Mesendoderm (in vitro differentiated cells): ENCODE results near the gene COL4A5.

Experiments used
- DNase-seq: peaks from one replicate; pipeline ENCODE4 v3.0.0; 2013
- H2AK5ac ChIP-seq: 2 replicates; pipeline ENCODE4 v1.6.1; 2013; ENCODE audit warnings: low read length, inconsistent platforms
- H2BK120ac ChIP-seq: 2 replicates; pipeline ENCODE4 v1.6.1; 2013; ENCODE audit warnings: low read depth, mild to moderate bottlenecking, low read length, moderate library complexity, mixed read lengths
- H2BK15ac ChIP-seq: replicated peaks from 2 replicates; pipeline ENCODE4 v1.6.1; 2013; ENCODE audit warnings: low read depth, mild to moderate bottlenecking, moderate library complexity
- H2BK5ac ChIP-seq: 2 replicates; pipeline ENCODE4 v1.6.1; 2013; ENCODE audit warnings: low read length, inconsistent platforms
- H3K18ac ChIP-seq: 2 replicates; pipeline ENCODE4 v1.6.1; 2013; ENCODE audit warnings: mild to moderate bottlenecking, low read length, mixed read lengths
- H3K23ac ChIP-seq: one replicate; pipeline ENCODE4 v1.6.1; 2013; ENCODE audit warnings: low read length
- H3K27ac ChIP-seq: 2 replicates; pipeline ENCODE4 v1.5.1; 2013; ENCODE audit warnings: low read depth, mild to moderate bottlenecking, inconsistent platforms, low read length, moderate library complexity
- H3K27me3 ChIP-seq: 2 replicates; pipeline ENCODE4 v1.6.1; 2013; ENCODE audit warnings: low read length, control low read depth, mild to moderate bottlenecking, inconsistent platforms; ENCODE audit not compliant: insufficient read depth, poor library complexity
- H3K36me3 ChIP-seq: 2 replicates; pipeline ENCODE4 v1.6.1; 2013; ENCODE audit warnings: low read length, inconsistent platforms; ENCODE audit not compliant: control insufficient read depth, insufficient read depth
- H3K4ac ChIP-seq: one replicate; pipeline ENCODE4 v1.6.1; 2013; ENCODE audit warnings: low read depth, mild to moderate bottlenecking, low read length, moderate library complexity
- H3K4me1 ChIP-seq: 2 replicates; pipeline ENCODE4 v1.6.1; 2013; ENCODE audit warnings: low read depth, low read length, inconsistent platforms; ENCODE audit not compliant: control insufficient read depth
- H3K4me2 ChIP-seq: 2 replicates; pipeline ENCODE4 v1.6.1; 2013; ENCODE audit warnings: low read length
- H3K4me3 ChIP-seq: 2 replicates; pipeline ENCODE4 v1.5.1; 2013; ENCODE audit warnings: mild to moderate bottlenecking, low read length
- H3K56ac ChIP-seq: one replicate; pipeline ENCODE4 v1.6.1; 2013; ENCODE audit warnings: low read length
- H3K79me1 ChIP-seq: 2 replicates; pipeline ENCODE4 v1.6.1; 2013; ENCODE audit warnings: low read length, inconsistent platforms
- H3K79me2 ChIP-seq: 2 replicates; pipeline ENCODE4 v1.6.1; 2013; ENCODE audit warnings: mild to moderate bottlenecking, low read length; ENCODE audit not compliant: control insufficient read depth, insufficient read depth
- H3K9ac ChIP-seq: 2 replicates; pipeline ENCODE4 v1.6.1; 2013; ENCODE audit warnings: low read length, inconsistent platforms
- H4K5ac ChIP-seq: one replicate; pipeline ENCODE4 v1.6.1; 2013; ENCODE audit warnings: low read length
- H4K8ac ChIP-seq: one replicate; pipeline ENCODE4 v1.6.1; 2013; ENCODE audit warnings: low read depth, mild to moderate bottlenecking, control low read depth, low read length, moderate library complexity
- WGBS: extraction: QIAGEN DNeasy Blood & Tissue Kit; methylation state at CpG from one replicate; pipeline ENCODE4 v1.1.7; 2013; ENCODE audit warnings: low lambda C conversion rate, missing lambda C conversion rate; ENCODE audit not compliant: insufficient coverage; ENCODE audit errors: extremely low coverage; 5-methylcytosine and 5-hydroxymethylcytosine counted together

The COL4A5 gene

DNA sequence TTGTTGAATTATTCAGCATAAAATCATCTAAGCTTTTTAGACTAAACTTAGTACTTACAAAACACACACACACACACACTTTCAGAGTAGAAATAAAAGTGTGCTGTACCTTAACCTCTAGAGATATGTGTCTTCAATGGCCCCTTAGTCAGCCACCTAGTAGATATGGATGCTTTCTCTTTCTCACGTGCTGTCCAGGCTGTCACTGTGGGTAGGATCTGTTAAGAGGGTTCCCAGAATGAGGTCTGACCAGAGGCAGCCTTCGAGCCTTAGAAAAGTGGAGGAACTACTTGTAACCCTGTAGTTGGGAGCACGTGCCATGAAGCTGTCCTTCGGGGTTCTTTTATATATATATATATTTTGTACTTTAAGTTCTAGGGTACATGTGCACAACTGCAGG lies 117.9 kb downstream of the COL4A5 start:
- Histone ChIP-seq H2BK15ac (no peak overlapping the region), H4K8ac (no peak overlapping the region), H3K27ac (no peak overlapping the region), H3K4ac (no peak overlapping the region), H3K79me2 (no peaks in the 10 kb centered on the region), H3K18ac (no peak overlapping the region), H2BK120ac (no peak overlapping the region), H3K4me2 (no peak overlapping the region), H4K5ac (no peak overlapping the region), H3K36me3 (no peaks in the 10 kb centered on the region), H3K4me3 (no peak overlapping the region), H3K27me3 (no peaks in the 10 kb centered on the region), H3K4me1 (no peaks in the 10 kb centered on the region), H2BK5ac (no peak overlapping the region), H3K56ac (no peak overlapping the region), H3K79me1 (no peaks in the 10 kb centered on the region), H3K23ac (no peak overlapping the region), H2AK5ac (no peak overlapping the region), H3K9ac (no peak overlapping the region)
- DNase-seq = peak; percentile 7
- no CpG with 5 or more reads among the region's 4 CpGs for WGBS

- H3K9ac ChIP-seq = no peak overlapping the region
- H3K27me3 ChIP-seq = no peaks in the 10 kb centered on the region
- no peak overlapping the region for H3K4ac ChIP-seq
- H3K4me2 ChIP-seq = no peak overlapping the region
- no peak overlapping the region for H2BK120ac ChIP-seq
- H3K79me1 ChIP-seq = no peaks in the 10 kb centered on the region
- no peaks in the 10 kb centered on the region for H3K4me1 ChIP-seq
- H3K23ac ChIP-seq = no peak overlapping the region
- H3K79me2 ChIP-seq = no peaks in the 10 kb centered on the region
- H2BK5ac ChIP-seq = no peak overlapping the region
- no peak overlapping the region for H3K4me3 ChIP-seq
- no CpG with 5 or more reads among the region's 1 CpG for WGBS
- H4K5ac ChIP-seq = no peak overlapping the region
- no peak overlapping the region for H3K56ac ChIP-seq
- no peak overlapping the region for H3K18ac ChIP-seq
- DNase-seq = peak; percentile 19
- H3K36me3 ChIP-seq = no peaks in the 10 kb centered on the region
- no peak overlapping the region for H2BK15ac ChIP-seq
- H4K8ac ChIP-seq = no peak overlapping the region
- H3K27ac ChIP-seq = no peak overlapping the region
- no peak overlapping the region for H2AK5ac ChIP-seq
Observed at GRCh38 chrX:108558217-108558616, 118.6 kb downstream of the COL4A5 start.

- no peak overlapping the region for H2BK5ac ChIP-seq
- no peaks in the 10 kb centered on the region for H3K4me1 ChIP-seq
- no peak overlapping the region for H3K56ac ChIP-seq
- H3K4me2 ChIP-seq = no peak overlapping the region
- H3K27me3 ChIP-seq = no peaks in the 10 kb centered on the region
- no peak overlapping the region for H3K4me3 ChIP-seq
- H3K18ac ChIP-seq = no peak overlapping the region
- H3K79me2 ChIP-seq = no peaks in the 10 kb centered on the region
- no peak for DNase-seq
- no peak overlapping the region for H3K23ac ChIP-seq
- no peak overlapping the region for H4K5ac ChIP-seq
- no peak overlapping the region for H3K27ac ChIP-seq
- H2AK5ac ChIP-seq = no peak overlapping the region
- H2BK15ac ChIP-seq = no peak overlapping the region
- no peaks in the 10 kb centered on the region for H3K36me3 ChIP-seq
- H2BK120ac ChIP-seq = no peak overlapping the region
- no peak overlapping the region for H3K4ac ChIP-seq
- no peak overlapping the region for H3K9ac ChIP-seq
- H4K8ac ChIP-seq = no peak overlapping the region
- no peaks in the 10 kb centered on the region for H3K79me1 ChIP-seq
Observed at GRCh38 chrX:108573136-108573535, 133.5 kb downstream of the COL4A5 start.

GRCh38 chrX:108582151-108582550 lies 142.5 kb downstream of the COL4A5 start:
- Histone ChIP-seq H4K5ac (no peak overlapping the region), H3K9ac (no peak overlapping the region), H3K56ac (no peak overlapping the region), H3K4me3 (no peak overlapping the region), H3K4me2 (no peak overlapping the region), H2AK5ac (no peak overlapping the region), H3K27ac (no peak overlapping the region), H3K23ac (no peak overlapping the region), H3K18ac (no peak overlapping the region), H3K79me1 (no peaks in the 10 kb centered on the region), H2BK120ac (no peak overlapping the region), H3K27me3 (no peaks in the 10 kb centered on the region), H3K79me2 (no peaks in the 10 kb centered on the region), H3K4ac (no peak overlapping the region), H4K8ac (no peak overlapping the region), H2BK5ac (no peak overlapping the region), H3K36me3 (no peaks in the 10 kb centered on the region), H2BK15ac (no peak overlapping the region), H3K4me1 (no peaks in the 10 kb centered on the region)
- DNase-seq = no peak
- WGBS = no CpG with 5 or more reads among the region's 1 CpG

DNA sequence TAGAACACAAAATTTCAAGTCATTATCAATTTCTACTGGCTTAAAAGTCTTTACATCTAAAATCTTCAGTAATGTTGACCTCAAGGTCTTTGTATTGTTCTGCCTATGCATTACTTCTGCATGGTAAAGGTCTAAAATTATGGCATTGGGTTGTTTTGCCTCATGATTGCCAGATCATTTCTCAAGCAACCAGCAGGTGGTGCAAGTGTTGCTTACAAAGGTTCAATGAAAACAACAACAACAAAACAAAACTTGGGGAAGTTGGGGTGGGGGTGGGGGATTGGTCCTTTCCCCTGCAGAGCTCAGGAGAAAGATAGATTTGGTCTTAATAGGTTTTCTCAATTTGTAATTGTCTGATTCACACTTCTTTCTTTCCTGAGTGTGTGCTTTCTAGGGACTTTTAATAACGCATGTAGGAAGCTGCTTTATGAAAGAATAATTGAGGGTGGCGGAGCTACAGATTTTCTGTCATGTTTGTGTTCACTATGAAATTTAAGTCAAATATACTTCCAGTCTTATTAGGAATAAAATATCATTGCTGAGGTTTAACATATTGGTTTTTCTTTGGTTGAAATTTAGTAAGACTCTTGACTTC lies 145.1 kb downstream of the COL4A5 start:
- Histone ChIP-seq H4K5ac (no peak overlapping the region), H3K4me3 (no peak overlapping the region), H3K27me3 (no peaks in the 10 kb centered on the region), H3K36me3 (no peaks in the 10 kb centered on the region), H2AK5ac (no peak overlapping the region), H3K79me2 (no peaks in the 10 kb centered on the region), H3K79me1 (no peaks in the 10 kb centered on the region), H3K4me1 (no peaks in the 10 kb centered on the region), H2BK120ac (no peak overlapping the region), H3K18ac (no peak overlapping the region), H3K4ac (no peak overlapping the region), H3K56ac (no peak overlapping the region), H4K8ac (no peak overlapping the region), H2BK5ac (no peak overlapping the region), H2BK15ac (no peak overlapping the region), H3K23ac (no peak overlapping the region), H3K9ac (no peak overlapping the region), H3K27ac (no peak overlapping the region), H3K4me2 (no peak overlapping the region)
- DNase-seq = peak; percentile 46
- no CpG with 5 or more reads among the region's 2 CpGs for whole genome bisulfite sequencing

DNA sequence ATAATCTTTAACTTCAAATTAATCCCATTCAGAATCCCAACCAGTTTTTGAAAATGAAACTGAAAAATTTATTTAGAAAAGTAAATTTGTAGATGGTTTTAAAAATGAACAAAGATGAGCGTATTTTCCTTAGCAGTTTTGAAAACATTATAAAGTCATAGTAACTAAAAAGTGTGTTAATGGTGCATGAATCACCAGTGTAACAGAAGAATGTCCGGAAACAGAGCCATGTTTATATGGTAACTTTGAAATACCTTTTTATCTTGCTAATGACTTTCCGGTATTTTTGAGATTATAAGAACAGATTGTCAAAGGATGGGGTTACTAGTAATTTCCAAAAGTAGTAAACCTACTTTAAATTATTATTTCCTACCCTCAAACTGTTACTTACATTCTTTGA lies 150.9 kb downstream of the COL4A5 start:
- Histone ChIP-seq H3K56ac (no peak overlapping the region), H3K4ac (no peak overlapping the region), H3K79me2 (no peaks in the 10 kb centered on the region), H3K4me2 (no peak overlapping the region), H3K36me3 (no peaks in the 10 kb centered on the region), H4K5ac (no peak overlapping the region), H3K18ac (no peak overlapping the region), H2BK5ac (no peak overlapping the region), H3K4me3 (no peak overlapping the region), H2BK15ac (no peak overlapping the region), H3K79me1 (no peaks in the 10 kb centered on the region), H3K27ac (no peak overlapping the region), H3K23ac (no peak overlapping the region), H2AK5ac (no peak overlapping the region), H4K8ac (no peak overlapping the region), H3K27me3 (no peaks in the 10 kb centered on the region), H3K9ac (no peak overlapping the region), H3K4me1 (no peaks in the 10 kb centered on the region), H2BK120ac (no peak overlapping the region)
- no peak for DNase-seq
- 100% methylated on average over 1 of the region's 3 CpGs for WGBS
